HEK293 (cell line): ENCODE data around the gene HAUS2.

Experiments
- CTCF ChIA-PET: fragments of 350-600 bp; formaldehyde crosslinking; extraction: SDS; loops from one replicate; lab custom pipeline; 2021; ENCODE audit warnings: antibody characterized with exemption; lab: Yijun Ruan, JAX
- POLR2A ChIA-PET: fragments of 300-600 bp; formaldehyde crosslinking; extraction: SDS; loops from one replicate; lab custom pipeline; 2020; ENCODE audit warnings: antibody characterized with exemption, inconsistent platforms; lab: Yijun Ruan, JAX
- H3K27ac ChIP-seq: fragments of 200-500 bp; sonication (Bioruptor generic); 2 replicates; pipeline ENCODE4 v1.5.1; 2014; ENCODE audit warnings: low read depth, low read length, control low read depth, inconsistent platforms; ENCODE audit errors: extremely low read depth
- H3K36me3 ChIP-seq, 2 experiments: fragments of 200-500 bp in 1 of 2; sonication (Bioruptor generic) in 1 of 2; 1 replicate in 1 of 2; 2 replicates in 1 of 2; pipeline ENCODE4 v1.5.1; 2014 to 2017; ENCODE audit warnings: inconsistent platforms in 2 of 2, low read length in 2 of 2; ENCODE audit not compliant: control insufficient read depth in 2 of 2, insufficient read depth in 1 of 2
- H3K4me1 ChIP-seq: fragments of 200-500 bp; sonication (Bioruptor generic); 2 replicates; pipeline ENCODE4 v1.5.1; 2014; ENCODE audit warnings: mild to moderate bottlenecking, low read length, inconsistent platforms; ENCODE audit not compliant: control insufficient read depth, insufficient read depth
- H3K4me3 ChIP-seq: 2 replicates; pipeline ENCODE4 v1.5.1; 2011; ENCODE audit warnings: low read depth, mild to moderate bottlenecking, control low read depth, low read length, moderate library complexity
- H3K9me3 ChIP-seq: fragments of 200-500 bp; sonication (Bioruptor generic); 2 replicates; pipeline ENCODE4 v1.5.1; 2014; ENCODE audit warnings: low read depth, low read length, inconsistent platforms; ENCODE audit not compliant: control insufficient read depth, insufficient read depth
- KLF1 ChIP-seq: fragments of 450-650 bp; formaldehyde crosslinking; IDR thresholded peaks from 2 replicates; pipeline ENCODE4 v1.5.1; 2016; ENCODE audit warnings: missing biosample characterization, missing genetic modification characterization
- PRDM1 ChIP-seq: fragments of 450-650 bp; formaldehyde crosslinking; IDR thresholded peaks from 2 replicates; pipeline ENCODE4; 2016; ENCODE audit warnings: missing biosample characterization, missing genetic modification characterization
- REPIN1 ChIP-seq: fragments of 450-650 bp; formaldehyde crosslinking; IDR thresholded peaks from 2 replicates; pipeline ENCODE4 v1.5.1; 2017; ENCODE audit warnings: missing biosample characterization, missing genetic modification characterization, low read depth
- SETDB1 ChIP-seq: IDR thresholded peaks from one replicate; pipeline ENCODE4 v1.6.1; 2017; ENCODE audit warnings: mild to moderate bottlenecking, low read length, moderate library complexity, mixed read lengths; ENCODE audit not compliant: insufficient read length
- ZBTB44 ChIP-seq: fragments of 450-650 bp; IDR thresholded peaks from 2 replicates; pipeline ENCODE4 v1.5.1; 2018; ENCODE audit warnings: missing biosample characterization, mild to moderate bottlenecking, missing genetic modification characterization
- ZBTB49 ChIP-seq: fragments of 450-650 bp; formaldehyde crosslinking; IDR thresholded peaks from 2 replicates; pipeline ENCODE4 v1.5.1; 2016; ENCODE audit warnings: missing biosample characterization, missing genetic modification characterization, low read depth
- ZFP41 ChIP-seq: fragments of 450-650 bp; formaldehyde crosslinking; IDR thresholded peaks from 2 replicates; pipeline ENCODE4 v1.5.1; 2016; ENCODE audit warnings: missing biosample characterization, missing genetic modification characterization, borderline replicate concordance
- ZNF112 ChIP-seq: fragments of 450-650 bp; formaldehyde crosslinking; IDR thresholded peaks from 2 replicates; pipeline ENCODE4 v1.5.0; 2017; ENCODE audit warnings: missing biosample characterization, missing genetic modification characterization
- ZNF366 ChIP-seq: fragments of 450-650 bp; formaldehyde crosslinking; conservative IDR thresholded peaks from 2 replicates; pipeline ENCODE4 v1.5.1; 2016; ENCODE audit warnings: missing biosample characterization, missing genetic modification characterization
- ZNF416 ChIP-seq: fragments of 450-650 bp; formaldehyde crosslinking; IDR thresholded peaks from 2 replicates; pipeline ENCODE4 v1.5.1; 2016; ENCODE audit warnings: missing biosample characterization, missing genetic modification characterization
- ZNF544 ChIP-seq: fragments of 450-650 bp; formaldehyde crosslinking; IDR thresholded peaks from 2 replicates; pipeline ENCODE4 v1.5.0; 2017; ENCODE audit warnings: missing biosample characterization, missing genetic modification characterization
- ZNF548 ChIP-seq: fragments of 450-650 bp; formaldehyde crosslinking; IDR thresholded peaks from 2 replicates; pipeline ENCODE4 v1.5.1; 2016; ENCODE audit warnings: missing biosample characterization, missing genetic modification characterization
- ZNF610 ChIP-seq: fragments of 450-650 bp; formaldehyde crosslinking; IDR thresholded peaks from 2 replicates; pipeline ENCODE4 v1.5.1; 2016; ENCODE audit warnings: missing biosample characterization, missing genetic modification characterization, borderline replicate concordance
- ZNF624 ChIP-seq: fragments of 450-650 bp; formaldehyde crosslinking; IDR thresholded peaks from 2 replicates; pipeline ENCODE4 v1.5.1; 2017; ENCODE audit warnings: missing biosample characterization, missing genetic modification characterization
- ZNF677 ChIP-seq: fragments of 450-650 bp; IDR thresholded peaks from 2 replicates; pipeline ENCODE4 v1.5.0; 2018; ENCODE audit warnings: missing biosample characterization, mild to moderate bottlenecking, missing genetic modification characterization, moderate library complexity
- ZNF777 ChIP-seq: fragments of 450-650 bp; formaldehyde crosslinking; IDR thresholded peaks from 2 replicates; pipeline ENCODE4 v1.5.1; 2017; ENCODE audit warnings: missing biosample characterization, missing genetic modification characterization, borderline replicate concordance
- ZSCAN16 ChIP-seq: fragments of 450-650 bp; formaldehyde crosslinking; IDR thresholded peaks from 2 replicates; pipeline ENCODE4 v1.5.1; 2016; ENCODE audit warnings: missing biosample characterization, missing genetic modification characterization
- TF ChIP-seq, protein P1 (sequence below): fragments of 450-650 bp; formaldehyde crosslinking; IDR thresholded peaks from 2 replicates; pipeline ENCODE4 v1.5.1; 2016; ENCODE audit warnings: missing biosample characterization, missing genetic modification characterization, borderline replicate concordance
- TF ChIP-seq, protein P2 (sequence below): fragments of 450-650 bp; formaldehyde crosslinking; IDR thresholded peaks from 2 replicates; pipeline ENCODE4 v1.5.1; 2016; ENCODE audit warnings: missing biosample characterization, missing genetic modification characterization
- TF ChIP-seq, protein P3 (sequence below): fragments of 450-650 bp; formaldehyde crosslinking; IDR thresholded peaks from 2 replicates; pipeline ENCODE4 v1.5.1; 2016; ENCODE audit warnings: missing biosample characterization, missing genetic modification characterization
- TF ChIP-seq, protein P4 (sequence below): fragments of 450-650 bp; formaldehyde crosslinking; optimal IDR thresholded peaks from 2 replicates; pipeline ENCODE3; 2016; ENCODE audit warnings: missing biosample characterization, mild to moderate bottlenecking, missing genetic modification characterization

HAUS2 gene

GRCh38 chr15:42544853-42545629, 3.6 kb upstream of the HAUS2 start (continued):
- TF ChIP-seq REPIN1 (tag by site-specific recombination) = no peak
- no peak for TF ChIP-seq ZNF112 (tag by site-specific recombination)
- TF ChIP-seq ZNF548 (tag by site-specific recombination) = no peak
- TF ChIP-seq ZNF416 (tag by site-specific recombination) = no peak
- no peak for TF ChIP-seq ZNF610 (tag by site-specific recombination)
- no peak for TF ChIP-seq ZBTB44 (tag by site-specific recombination)
- TF ChIP-seq SETDB1 = no peak
- TF ChIP-seq KLF1 = no peak
- no peak for TF ChIP-seq ZNF544 (tag by site-specific recombination)
- TF ChIP-seq ZNF777 (tag by site-specific recombination) = no peak

DNA sequence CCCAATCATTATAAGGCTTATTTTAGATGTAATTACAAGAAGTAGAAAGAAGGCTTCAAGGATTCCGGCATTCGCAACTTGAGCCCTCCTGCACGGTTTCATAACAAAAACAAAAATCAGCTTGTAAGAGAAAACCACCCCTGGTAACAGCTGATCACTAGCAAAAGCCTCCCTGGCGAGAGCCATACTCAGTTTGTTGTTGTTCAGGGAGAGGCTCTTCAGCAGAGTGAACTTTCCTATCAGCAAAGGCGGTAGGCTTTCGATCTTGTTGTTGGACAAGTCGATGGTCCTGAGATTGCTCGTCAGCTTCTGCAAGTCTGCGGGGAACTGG, 755 bp upstream of the HAUS2 start:
- Histone ChIP-seq H3K9me3 (no peaks in the 10 kb centered on the region), H3K4me1 (no peaks in the 10 kb centered on the region), H3K36me3 (peaks cover 17 to 34% of the 10 kb centered on the region in 2 experiments), H3K4me3 (peak overlapping the region; percentile 84), H3K27ac (peak overlapping the region; percentile 61; the same call in 1 of the 2 replicates)
- ChIA-PET CTCF (interaction anchor here (0.6 to 1.7 kb wide), 2 partner anchors 48 to 97 kb away, joined by 3 to 6 read pairs; no protein-coding TSS in a partner anchor), POLR2A (interaction anchor here (1.0 to 2.6 kb wide), 4 partner anchors 9 to 57 kb away, joined by 4 to 16 read pairs (median 5); partner anchors contain the start of genes STARD9 and ZNF106)
- TF ChIP-seq PRDM1 (peak; percentile 70), ZNF624 (tag by site-specific recombination) (no peak), ZNF112 (tag by site-specific recombination) (no peak), ZBTB49 (tag by site-specific recombination) (no peak), ZSCAN16 (tag by site-specific recombination) (no peak), ZFP41 (no peak), ZNF366 (tag by site-specific recombination) (no peak), ZNF677 (tag by site-specific recombination) (no peak)
- TF ChIP-seq, protein P1, sequence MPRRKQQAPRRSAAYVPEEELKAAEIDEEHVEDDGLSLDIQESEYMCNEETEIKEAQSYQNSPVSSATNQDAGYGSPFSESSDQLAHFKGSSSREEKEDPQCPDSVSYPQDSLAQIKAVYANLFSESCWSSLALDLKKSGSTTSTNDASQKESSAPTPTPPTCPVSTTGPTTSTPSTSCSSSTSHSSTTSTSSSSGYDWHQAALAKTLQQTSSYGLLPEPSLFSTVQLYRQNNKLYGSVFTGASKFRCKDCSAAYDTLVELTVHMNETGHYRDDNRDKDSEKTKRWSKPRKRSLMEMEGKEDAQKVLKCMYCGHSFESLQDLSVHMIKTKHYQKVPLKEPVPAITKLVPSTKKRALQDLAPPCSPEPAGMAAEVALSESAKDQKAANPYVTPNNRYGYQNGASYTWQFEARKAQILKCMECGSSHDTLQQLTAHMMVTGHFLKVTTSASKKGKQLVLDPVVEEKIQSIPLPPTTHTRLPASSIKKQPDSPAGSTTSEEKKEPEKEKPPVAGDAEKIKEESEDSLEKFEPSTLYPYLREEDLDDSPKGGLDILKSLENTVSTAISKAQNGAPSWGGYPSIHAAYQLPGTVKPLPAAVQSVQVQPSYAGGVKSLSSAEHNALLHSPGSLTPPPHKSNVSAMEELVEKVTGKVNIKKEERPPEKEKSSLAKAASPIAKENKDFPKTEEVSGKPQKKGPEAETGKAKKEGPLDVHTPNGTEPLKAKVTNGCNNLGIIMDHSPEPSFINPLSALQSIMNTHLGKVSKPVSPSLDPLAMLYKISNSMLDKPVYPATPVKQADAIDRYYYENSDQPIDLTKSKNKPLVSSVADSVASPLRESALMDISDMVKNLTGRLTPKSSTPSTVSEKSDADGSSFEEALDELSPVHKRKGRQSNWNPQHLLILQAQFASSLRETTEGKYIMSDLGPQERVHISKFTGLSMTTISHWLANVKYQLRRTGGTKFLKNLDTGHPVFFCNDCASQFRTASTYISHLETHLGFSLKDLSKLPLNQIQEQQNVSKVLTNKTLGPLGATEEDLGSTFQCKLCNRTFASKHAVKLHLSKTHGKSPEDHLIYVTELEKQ (tag by site-specific recombination) = no peak
- TF ChIP-seq, protein P2, sequence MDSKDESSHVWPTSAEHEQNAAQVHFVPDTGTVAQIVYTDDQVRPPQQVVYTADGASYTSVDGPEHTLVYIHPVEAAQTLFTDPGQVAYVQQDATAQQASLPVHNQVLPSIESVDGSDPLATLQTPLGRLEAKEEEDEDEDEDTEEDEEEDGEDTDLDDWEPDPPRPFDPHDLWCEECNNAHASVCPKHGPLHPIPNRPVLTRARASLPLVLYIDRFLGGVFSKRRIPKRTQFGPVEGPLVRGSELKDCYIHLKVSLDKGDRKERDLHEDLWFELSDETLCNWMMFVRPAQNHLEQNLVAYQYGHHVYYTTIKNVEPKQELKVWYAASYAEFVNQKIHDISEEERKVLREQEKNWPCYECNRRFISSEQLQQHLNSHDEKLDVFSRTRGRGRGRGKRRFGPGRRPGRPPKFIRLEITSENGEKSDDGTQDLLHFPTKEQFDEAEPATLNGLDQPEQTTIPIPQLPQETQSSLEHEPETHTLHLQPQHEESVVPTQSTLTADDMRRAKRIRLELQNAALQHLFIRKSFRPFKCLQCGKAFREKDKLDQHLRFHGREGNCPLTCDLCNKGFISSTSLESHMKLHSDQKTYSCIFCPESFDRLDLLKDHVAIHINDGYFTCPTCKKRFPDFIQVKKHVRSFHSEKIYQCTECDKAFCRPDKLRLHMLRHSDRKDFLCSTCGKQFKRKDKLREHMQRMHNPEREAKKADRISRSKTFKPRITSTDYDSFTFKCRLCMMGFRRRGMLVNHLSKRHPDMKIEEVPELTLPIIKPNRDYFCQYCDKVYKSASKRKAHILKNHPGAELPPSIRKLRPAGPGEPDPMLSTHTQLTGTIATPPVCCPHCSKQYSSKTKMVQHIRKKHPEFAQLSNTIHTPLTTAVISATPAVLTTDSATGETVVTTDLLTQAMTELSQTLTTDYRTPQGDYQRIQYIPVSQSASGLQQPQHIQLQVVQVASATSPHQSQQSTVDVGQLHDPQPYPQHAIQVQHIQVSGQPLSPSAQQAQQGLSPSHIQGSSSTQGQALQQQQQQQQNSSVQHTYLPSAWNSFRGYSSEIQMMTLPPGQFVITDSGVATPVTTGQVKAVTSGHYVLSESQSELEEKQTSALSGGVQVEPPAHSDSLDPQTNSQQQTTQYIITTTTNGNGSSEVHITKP = no peak
- TF ChIP-seq, protein P3, sequence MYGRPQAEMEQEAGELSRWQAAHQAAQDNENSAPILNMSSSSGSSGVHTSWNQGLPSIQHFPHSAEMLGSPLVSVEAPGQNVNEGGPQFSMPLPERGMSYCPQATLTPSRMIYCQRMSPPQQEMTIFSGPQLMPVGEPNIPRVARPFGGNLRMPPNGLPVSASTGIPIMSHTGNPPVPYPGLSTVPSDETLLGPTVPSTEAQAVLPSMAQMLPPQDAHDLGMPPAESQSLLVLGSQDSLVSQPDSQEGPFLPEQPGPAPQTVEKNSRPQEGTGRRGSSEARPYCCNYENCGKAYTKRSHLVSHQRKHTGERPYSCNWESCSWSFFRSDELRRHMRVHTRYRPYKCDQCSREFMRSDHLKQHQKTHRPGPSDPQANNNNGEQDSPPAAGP (tag by site-specific recombination) = 0 out of 2 replicates have a peak, but pooled peaks have one; percentile 24
- TF ChIP-seq, protein P4, sequence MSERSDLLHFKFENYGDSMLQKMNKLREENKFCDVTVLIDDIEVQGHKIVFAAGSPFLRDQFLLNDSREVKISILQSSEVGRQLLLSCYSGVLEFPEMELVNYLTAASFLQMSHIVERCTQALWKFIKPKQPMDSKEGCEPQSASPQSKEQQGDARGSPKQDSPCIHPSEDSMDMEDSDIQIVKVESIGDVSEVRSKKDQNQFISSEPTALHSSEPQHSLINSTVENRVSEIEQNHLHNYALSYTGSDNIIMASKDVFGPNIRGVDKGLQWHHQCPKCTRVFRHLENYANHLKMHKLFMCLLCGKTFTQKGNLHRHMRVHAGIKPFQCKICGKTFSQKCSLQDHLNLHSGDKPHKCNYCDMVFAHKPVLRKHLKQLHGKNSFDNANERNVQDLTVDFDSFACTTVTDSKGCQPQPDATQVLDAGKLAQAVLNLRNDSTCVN (tag by site-specific recombination) = no peak
